ENCODE measurements around the gene SHPK. TPM values are rescaled to one million over a fixed set of nuclear protein-coding genes. Genes with fewer than 3 reads are reported as not detected.

The SHPK gene
- polyA plus RNA-seq, 3 donors: 15.4 to 16.5 (median 15.7) TPM

GRCh38 chr17:3641717-3642486 lies 5.9 kb upstream of the SHPK start:
- peak in 2 of 11 donors; percentile 33 to 47 for DNase-seq (ENCODE audit: extremely low read depth in 1 of 11, low read depth in 9 of 11, low spot score in 4 of 11)

DNA sequence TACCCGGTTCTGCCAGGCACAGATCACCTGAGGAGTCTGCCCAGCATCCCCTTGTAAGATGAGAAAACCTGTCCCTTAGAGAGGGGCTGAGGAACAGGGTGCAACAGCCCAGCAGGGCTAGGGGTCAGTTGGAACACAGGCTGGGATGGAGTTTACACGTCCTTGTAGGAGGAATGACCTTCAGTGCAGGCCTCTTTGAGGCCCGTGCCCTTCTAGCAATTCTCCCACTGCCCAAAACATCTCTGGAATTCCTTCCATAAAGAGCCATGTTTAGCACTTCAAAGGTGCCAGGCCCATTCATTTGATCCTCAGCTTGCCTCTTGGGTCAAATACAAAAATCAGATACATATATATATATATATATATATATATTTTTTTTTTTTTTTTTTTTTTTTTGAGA lies 5.0 kb upstream of the SHPK start:
- DNase-seq (ENCODE audit: extremely low read depth in 1 of 11, low read depth in 9 of 11, low spot score in 4 of 11): no peak

GRCh38 chr17:3639981-3640596 lies 4.0 kb upstream of the SHPK start:
- DNase-seq (ENCODE audit: extremely low read depth in 1 of 11, low read depth in 9 of 11, low spot score in 4 of 11): no peak

DNA sequence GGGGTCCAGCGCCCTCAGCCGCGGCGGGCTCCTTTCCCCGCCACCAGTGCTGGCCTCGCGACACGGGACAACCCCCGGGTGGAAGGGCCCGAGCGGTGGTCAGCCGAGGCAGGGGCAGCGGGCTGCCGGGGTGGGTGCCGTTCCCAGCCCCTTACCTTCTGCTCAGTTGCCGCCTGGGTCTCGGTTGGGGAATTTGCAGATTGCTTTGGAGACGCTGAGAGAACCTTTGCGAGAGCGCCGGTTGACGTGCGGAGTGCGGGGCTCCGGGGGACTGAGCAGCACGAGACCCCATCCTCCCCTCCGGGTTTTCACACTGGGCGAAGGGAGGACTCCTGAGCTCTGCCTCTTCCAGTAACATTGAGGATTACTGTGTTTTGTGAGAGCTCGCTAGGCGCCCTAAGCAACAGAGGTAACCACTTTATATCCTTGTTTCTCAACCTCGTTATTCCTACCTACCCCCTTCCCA lies 891 bp upstream of the SHPK start:
- DNase-seq (ENCODE audit: extremely low read depth in 1 of 11, low read depth in 9 of 11, low spot score in 4 of 11): peak in 1 of 11 donors; percentile 8

- DNase-seq (ENCODE audit: extremely low read depth in 1 of 11, low read depth in 9 of 11, low spot score in 4 of 11): peak in 4 of 11 donors; percentile 19 to 39 (median 20)
These were observed 436 bp downstream of the SHPK start for GRCh38 chr17:3635474-3636153.

- DNase-seq (ENCODE audit: extremely low read depth in 1 of 11, low read depth in 9 of 11, low spot score in 4 of 11): no peak
These were observed 3.8 kb downstream of the SHPK start for GRCh38 chr17:3632287-3632686.

DNA sequence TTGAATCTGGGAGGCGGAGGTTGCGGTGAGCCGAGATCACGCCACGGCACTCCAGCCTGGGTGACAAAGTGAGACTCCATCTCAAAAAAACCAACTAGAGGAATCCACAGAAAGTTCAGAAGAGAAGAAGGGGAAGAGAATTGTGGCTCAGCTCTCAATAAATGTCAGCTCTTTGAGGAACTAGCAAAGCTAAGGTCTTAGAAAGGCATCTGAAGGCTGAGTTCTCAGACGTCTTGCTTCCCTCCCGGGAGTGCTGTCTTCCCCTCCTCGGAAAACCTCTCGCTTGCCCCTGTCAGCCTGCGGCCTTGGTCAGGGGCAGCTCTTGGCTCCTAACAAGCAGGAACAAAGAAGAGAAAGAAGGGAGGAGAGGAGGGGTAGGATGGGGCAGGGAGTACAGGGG lies 5.3 kb downstream of the SHPK start:
- DNase-seq (ENCODE audit: extremely low read depth in 1 of 11, low read depth in 9 of 11, low spot score in 4 of 11): no peak

DNA sequence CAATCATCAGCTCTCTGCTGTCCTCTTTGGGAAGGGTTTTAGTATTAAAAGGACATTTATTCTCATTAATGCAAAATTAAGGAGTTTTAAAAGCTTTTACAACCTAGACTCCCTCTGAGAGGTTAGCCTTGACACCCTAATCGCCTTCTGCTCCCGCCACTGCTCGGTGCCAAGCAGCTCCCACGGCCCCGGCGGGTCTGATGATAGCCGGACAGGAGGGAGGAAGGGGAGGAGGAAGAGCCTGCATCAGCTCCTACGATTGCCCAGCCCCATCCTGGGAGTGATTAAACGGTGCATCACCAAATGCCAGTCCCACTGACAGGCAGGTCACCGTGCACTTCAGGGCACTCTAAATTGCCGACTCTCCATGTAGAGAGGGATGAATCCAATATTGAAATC lies 8.3 kb downstream of the SHPK start:
- no peak for DNase-seq (ENCODE audit: extremely low read depth in 1 of 11, low read depth in 9 of 11, low spot score in 4 of 11)

- no peak for DNase-seq (ENCODE audit: extremely low read depth in 1 of 11, low read depth in 9 of 11, low spot score in 4 of 11)
These were observed 8.9 kb downstream of the SHPK start for GRCh38 chr17:3626831-3627768.

DNA sequence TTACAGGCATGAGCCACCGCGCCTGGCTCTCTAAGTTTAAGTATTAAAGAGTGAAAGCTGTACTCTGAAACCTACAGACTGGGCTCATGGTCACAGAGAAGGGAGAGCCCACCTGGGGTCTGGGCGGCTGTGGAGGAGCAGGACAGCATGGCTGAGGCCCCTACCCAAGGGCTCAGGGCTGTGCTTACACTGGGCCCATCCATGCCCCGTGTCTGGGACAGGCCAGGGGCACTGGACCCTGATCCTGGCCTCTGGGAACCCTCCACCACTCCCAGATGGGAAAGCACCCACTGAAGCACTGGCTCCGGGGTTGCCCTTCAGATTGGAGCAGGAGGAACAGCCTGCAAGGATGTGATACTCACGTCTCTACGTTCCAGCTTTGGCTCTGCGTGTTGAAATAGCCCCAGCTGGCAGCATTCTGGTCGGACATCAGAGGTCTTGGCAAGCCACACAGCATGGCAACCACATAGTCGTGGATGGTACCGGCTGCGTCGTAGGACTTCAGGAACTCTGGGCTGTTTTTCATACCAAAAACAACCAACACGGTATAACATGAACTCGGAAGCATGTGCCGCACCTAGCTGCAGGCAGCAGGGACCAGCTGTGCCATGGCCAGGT lies 13.0 kb downstream of the SHPK start:
- no peak for DNase-seq (ENCODE audit: extremely low read depth in 1 of 11, low read depth in 9 of 11, low spot score in 4 of 11)

GRCh38 chr17:3621146-3621720 lies 14.8 kb downstream of the SHPK start:
- no peak for DNase-seq (ENCODE audit: extremely low read depth in 1 of 11, low read depth in 9 of 11, low spot score in 4 of 11)

DNA sequence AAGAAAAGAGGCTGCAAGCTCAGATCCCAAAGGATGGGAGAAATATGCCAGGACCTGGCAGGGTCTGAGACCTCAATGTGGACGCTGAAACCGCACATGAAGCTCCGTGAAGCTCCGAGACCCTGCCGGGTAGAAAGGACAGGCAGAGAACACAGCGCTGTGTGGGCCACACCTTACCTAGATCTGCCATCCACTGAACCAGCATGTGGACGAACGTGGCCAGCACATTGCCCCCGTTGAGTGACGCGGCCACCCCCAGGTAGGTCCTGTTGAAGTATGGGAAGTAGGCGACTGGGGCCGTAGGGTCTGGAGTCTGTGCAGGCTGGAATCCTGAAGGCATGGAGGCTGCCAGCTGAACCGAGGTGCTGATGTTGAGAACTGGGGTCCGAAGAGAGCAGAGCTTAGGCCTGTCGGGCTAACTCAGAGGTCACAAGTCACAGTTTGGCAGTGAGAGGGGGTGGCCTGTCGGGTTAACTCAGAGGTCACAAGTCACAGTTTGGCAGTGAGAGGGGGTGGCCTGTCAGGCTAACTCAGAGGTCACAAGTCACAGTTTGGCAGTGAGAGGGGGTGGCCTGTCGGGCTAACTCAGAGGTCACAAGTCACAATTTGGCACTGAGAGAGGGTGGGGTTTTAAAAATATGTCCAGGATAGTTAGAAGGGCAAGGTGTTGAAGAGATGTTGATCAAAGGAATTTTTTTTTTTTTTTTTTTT lies 20.7 kb downstream of the SHPK start:
- DNase-seq (ENCODE audit: extremely low read depth in 1 of 11, low read depth in 9 of 11, low spot score in 4 of 11): no peak

GRCh38 chr17:3613124-3613523 lies 22.9 kb downstream of the SHPK start:
- DNase-seq (ENCODE audit: extremely low read depth in 1 of 11, low read depth in 9 of 11, low spot score in 4 of 11): no peak

DNA sequence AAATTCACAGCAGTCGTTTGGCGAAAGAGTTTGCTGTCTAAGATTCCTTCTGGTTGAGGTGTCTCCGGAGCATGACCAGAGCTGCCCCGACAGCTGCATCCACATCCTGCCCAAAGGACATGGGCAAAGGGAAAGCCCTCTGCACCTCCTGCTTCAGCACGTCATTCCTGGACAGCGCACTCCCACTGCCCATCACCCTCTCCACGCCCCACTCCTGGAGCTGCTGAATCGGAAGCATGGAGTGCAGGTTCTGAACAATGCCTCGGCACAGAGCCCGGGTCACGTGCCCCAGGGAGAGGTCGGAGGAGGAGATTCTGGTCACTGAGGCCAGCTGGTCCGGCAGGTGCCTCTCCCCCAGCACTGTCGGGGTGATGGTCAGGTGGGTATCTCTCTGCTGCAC lies 25.5 kb downstream of the SHPK start:
- no peak for DNase-seq (ENCODE audit: extremely low read depth in 1 of 11, low read depth in 9 of 11, low spot score in 4 of 11)

DNA sequence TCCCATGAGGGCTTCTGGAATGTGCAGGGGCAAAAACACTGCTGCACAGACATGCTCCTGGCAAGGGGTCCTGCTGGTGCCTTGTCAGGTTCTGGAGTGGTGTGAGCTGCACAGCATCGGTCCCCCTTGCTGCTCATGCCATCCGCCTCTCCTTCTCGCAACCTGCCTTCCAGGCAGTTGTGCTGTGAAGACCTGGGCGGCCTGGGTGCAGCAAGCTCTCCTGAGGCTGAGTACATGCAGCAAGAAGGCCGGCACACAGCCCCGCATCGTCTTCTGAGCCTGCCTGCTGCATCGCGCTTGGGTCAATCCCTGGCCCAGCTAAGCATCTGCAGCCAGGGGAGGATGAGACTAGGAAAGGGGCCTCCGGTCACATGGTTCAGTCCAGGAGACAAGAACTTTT lies 26.4 kb downstream of the SHPK start:
- no peak for DNase-seq (ENCODE audit: extremely low read depth in 1 of 11, low read depth in 9 of 11, low spot score in 4 of 11)

DNA sequence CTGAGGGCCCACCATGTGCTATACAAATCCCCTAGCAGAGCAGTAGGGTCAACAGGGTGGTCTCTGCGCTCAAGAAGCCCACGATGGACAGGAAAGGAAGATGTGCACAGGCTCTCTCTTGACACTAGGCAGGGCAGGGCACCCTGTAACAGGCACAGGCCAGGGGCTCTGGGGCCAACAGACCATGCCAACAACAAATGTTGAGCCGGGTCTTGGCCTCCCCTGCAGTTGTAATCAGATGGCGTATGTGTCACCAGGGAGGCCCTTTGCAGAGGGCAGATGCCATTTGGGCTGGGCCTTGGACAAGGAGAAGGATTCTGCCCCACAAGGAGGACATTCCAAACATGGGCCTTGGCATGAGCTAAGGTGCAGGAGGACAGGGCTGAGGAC lies 32.2 kb downstream of the SHPK start:
- no peak for DNase-seq (ENCODE audit: extremely low read depth in 1 of 11, low read depth in 9 of 11, low spot score in 4 of 11)

GRCh38 chr17:3603119-3603869 lies 32.8 kb downstream of the SHPK start:
- no peak for DNase-seq (ENCODE audit: extremely low read depth in 1 of 11, low read depth in 9 of 11, low spot score in 4 of 11)

Measured in renal cortex interstitium (tissue), 11 donors.